Esophagus squamous epithelium (tissue), 5 donors: Measurements from ENCODE around the gene CTAGE8. TPM values are rescaled to one million over a fixed set of nuclear protein-coding genes. Genes with fewer than 3 reads are reported as not detected.
"Not testable (repeated sequence)": the region's sequence is repeated elsewhere in the genome, so short reads cannot be mapped to it uniquely, and the experiment has no call there.

Experiments used
- DNase-seq: peaks from one replicate; lab custom pipeline; 2025; lab: John Stamatoyannopoulos, UW
- H3K27ac ChIP-seq, 4 donors: fragments of 200-600 bp; sonication (generic); one replicate each; pipeline ENCODE4 v1.5.1; 2016 to 2019; ENCODE audit warnings: mild to moderate bottlenecking in 1 of 4
- H3K27me3 ChIP-seq, 4 donors: fragments of 200-600 bp; sonication (generic); 1 replicate in 3 of 4; 2 replicates in 1 of 4; pipeline versions ENCODE4 v1.5.1 to v1.6.0; 2017 to 2021; ENCODE audit warnings: antibody characterized with exemption in 1 of 4
- H3K36me3 ChIP-seq, 3 donors: fragments of 200-600 bp; sonication (generic); one replicate each; pipeline ENCODE4 v1.5.1; 2016 to 2019
- H3K4me1 ChIP-seq, 3 donors: fragments of 200-600 bp; sonication (generic); one replicate each; pipeline ENCODE4 v1.5.1; 2017 to 2019
- H3K4me3 ChIP-seq, 4 donors: fragments of 200-600 bp; sonication (generic); 1 replicate in 3 of 4; 2 replicates in 1 of 4; pipeline ENCODE4 v1.5.1; 2016 to 2019; ENCODE audit warnings: mild to moderate bottlenecking in 2 of 4, moderate library complexity in 1 of 4
- H3K9me3 ChIP-seq, 3 donors: fragments of 200-600 bp; sonication (generic); one replicate each; pipeline ENCODE4 v1.5.1; 2016 to 2019
- POLR2A ChIP-seq, 4 donors: fragments of 450-650 bp; IDR thresholded peaks; one replicate each; pipeline ENCODE4 v1.6.1; 2017; ENCODE audit warnings: antibody characterized with exemption in 4 of 4, mild to moderate bottlenecking in 4 of 4, moderate library complexity in 3 of 4
- WGBS, 2 donors: methylation state at CpG; one replicate each; pipeline ENCODE4 v1.1.5; 2018; 5-methylcytosine and 5-hydroxymethylcytosine counted together
- intact Hi-C: fragments of 100-400 bp; cut with DNase I; formaldehyde crosslinking; loops from one replicate; pipeline ENCODE4 v1.15.0; 2022
- total RNA-seq, 4 donors: library from RNA; depleted of rRNA; stranded (reverse); fragments of >200 nt; gene quantifications; one replicate each; pipeline ENCODE4 v1.1.0, GENCODE V29; 2016
- TF ChIP-seq, protein P1 (sequence below), 6 experiments: fragments of 450-650 bp in 4 of 6; fragments of 200-600 bp in 2 of 6; sonication (generic) in 2 of 6; IDR thresholded peaks; one replicate each; pipeline ENCODE4 v1.5.1; 2016 to 2019; ENCODE audit warnings: antibody characterized with exemption in 6 of 6, mild to moderate bottlenecking in 4 of 6, moderate library complexity in 4 of 6
- donor health status: DM: yes; HTN: yes; CAD: no.

The CTAGE8 gene
- total RNA-seq, 4 donors from 2014 or later, result 0.23 to 4.5 (median 3.4) TPM

- intact Hi-C loops, result no loop called here
- Histone ChIP-seq H3K36me3 (no peaks in the 10 kb centered on the region), H3K4me3 (no peak overlapping the region), H3K4me1 (no peaks in the 10 kb centered on the region), H3K9me3 (no peaks in the 10 kb centered on the region), H3K27ac (no peak overlapping the region), H3K27me3 (no peaks in the 10 kb centered on the region)
- 89 to 93% methylated on average over 3 to 4 of the region's 5 CpGs for WGBS, 2 donors
- DNase-seq, result no peak
- TF ChIP-seq, protein P1, sequence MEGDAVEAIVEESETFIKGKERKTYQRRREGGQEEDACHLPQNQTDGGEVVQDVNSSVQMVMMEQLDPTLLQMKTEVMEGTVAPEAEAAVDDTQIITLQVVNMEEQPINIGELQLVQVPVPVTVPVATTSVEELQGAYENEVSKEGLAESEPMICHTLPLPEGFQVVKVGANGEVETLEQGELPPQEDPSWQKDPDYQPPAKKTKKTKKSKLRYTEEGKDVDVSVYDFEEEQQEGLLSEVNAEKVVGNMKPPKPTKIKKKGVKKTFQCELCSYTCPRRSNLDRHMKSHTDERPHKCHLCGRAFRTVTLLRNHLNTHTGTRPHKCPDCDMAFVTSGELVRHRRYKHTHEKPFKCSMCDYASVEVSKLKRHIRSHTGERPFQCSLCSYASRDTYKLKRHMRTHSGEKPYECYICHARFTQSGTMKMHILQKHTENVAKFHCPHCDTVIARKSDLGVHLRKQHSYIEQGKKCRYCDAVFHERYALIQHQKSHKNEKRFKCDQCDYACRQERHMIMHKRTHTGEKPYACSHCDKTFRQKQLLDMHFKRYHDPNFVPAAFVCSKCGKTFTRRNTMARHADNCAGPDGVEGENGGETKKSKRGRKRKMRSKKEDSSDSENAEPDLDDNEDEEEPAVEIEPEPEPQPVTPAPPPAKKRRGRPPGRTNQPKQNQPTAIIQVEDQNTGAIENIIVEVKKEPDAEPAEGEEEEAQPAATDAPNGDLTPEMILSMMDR (IDR thresholded peaks at IDR 0.05), result no peak
- no peak for TF ChIP-seq POLR2A (IDR thresholded peaks at IDR 0.05)
Measured at GRCh38 chr7:144255471-144255897, 13.6 kb downstream of the CTAGE8 start.

DNA sequence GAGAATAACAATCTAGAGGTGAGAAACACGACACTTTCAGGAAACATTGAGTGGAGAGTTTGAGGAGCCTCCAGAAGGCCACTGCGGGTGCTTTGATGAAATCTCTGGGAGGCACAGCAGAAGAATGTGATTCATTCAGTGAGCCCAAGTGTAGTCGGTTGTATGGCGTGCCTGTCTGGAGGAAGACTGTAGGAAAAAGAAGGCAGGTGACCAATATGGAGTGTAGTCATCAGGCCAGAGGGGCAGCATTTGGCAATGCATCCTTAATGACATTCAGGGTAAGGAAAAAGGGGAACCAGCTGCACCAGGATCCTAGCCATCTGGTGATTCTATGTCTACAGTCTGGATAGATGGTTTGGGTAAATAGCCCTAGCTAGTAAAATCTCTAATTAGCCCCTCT is 16.8 kb downstream of the CTAGE8 start:
- H3K9me3 ChIP-seq, H3K4me1 ChIP-seq, DNase-seq, H3K4me3 ChIP-seq, intact Hi-C loops, H3K27me3 ChIP-seq, H3K27ac ChIP-seq, H3K36me3 ChIP-seq: not testable (repeated sequence)
- no CpG with 5 or more reads among the region's 4 CpGs for WGBS, 2 donors

- H3K27me3 ChIP-seq, H3K9me3 ChIP-seq, H3K36me3 ChIP-seq, DNase-seq, H3K4me1 ChIP-seq, H3K4me3 ChIP-seq, H3K27ac ChIP-seq, intact Hi-C loops: not testable (repeated sequence)
- no CpG with 5 or more reads among the region's 1 CpG for WGBS, 2 donors
Measured at GRCh38 chr7:144247674-144248330, 21.3 kb downstream of the CTAGE8 start.

GRCh38 chr7:144246967-144247366 is 22.1 kb downstream of the CTAGE8 start:
- H3K4me3 ChIP-seq, H3K4me1 ChIP-seq, H3K9me3 ChIP-seq, H3K27me3 ChIP-seq, H3K36me3 ChIP-seq, DNase-seq, H3K27ac ChIP-seq, intact Hi-C loops: not testable (repeated sequence)
- WGBS, 2 donors, result no CpG with 5 or more reads among the region's 5 CpGs

DNA sequence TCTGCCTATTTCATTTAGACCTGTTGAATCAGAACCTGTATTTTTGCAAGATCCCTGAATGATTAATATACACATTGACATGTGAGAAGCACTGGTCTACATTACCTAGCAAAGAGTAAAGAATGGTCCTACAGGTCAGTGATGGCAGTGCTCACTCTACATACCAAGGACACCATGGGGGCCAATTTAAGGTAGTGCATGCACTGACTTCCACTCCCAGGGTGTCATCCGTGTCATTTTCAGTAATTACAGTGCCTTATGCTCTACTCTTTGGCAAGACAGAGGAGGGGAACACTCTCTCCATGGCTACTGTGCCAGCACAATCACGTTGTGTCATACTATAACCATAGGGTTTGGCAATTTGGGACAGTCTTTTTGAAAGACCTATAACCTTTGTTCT is 23.7 kb downstream of the CTAGE8 start:
- no CpG with 5 or more reads among the region's 2 CpGs for WGBS, 2 donors
- H3K27ac ChIP-seq, H3K9me3 ChIP-seq, H3K36me3 ChIP-seq, DNase-seq, intact Hi-C loops, H3K4me3 ChIP-seq, H3K27me3 ChIP-seq, H3K4me1 ChIP-seq: not testable (repeated sequence)

DNA sequence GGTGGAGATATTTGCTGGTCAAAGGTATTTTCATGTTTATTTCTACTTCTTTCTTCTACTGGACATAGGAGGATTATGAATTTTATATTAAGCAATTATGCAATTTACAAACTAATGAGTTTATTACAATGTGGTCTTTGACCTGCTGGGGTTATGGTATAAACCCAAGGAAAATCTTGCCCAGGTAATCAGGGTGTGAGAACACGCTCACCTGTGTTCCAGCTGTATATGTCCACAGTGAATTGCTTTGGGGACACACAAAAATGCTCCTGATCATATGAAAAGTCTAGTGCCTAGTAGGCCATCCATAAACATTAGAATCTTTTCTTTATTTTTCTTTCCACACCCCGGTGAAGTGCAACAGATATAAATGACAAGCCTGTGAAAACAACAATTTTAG is 29.7 kb downstream of the CTAGE8 start, which contains the start of gene OR2A42:
OR2A42 (minus strand) TSS at position 241 of the 400 bp plus-strand sequence. CDS start 6,762 bp downstream, outside the sequence.
- H3K27ac ChIP-seq, H3K4me3 ChIP-seq, H3K4me1 ChIP-seq, intact Hi-C loops, H3K36me3 ChIP-seq, H3K27me3 ChIP-seq, H3K9me3 ChIP-seq, DNase-seq: not testable (repeated sequence)
- 100% methylated on average over 1 of the region's 2 CpGs for WGBS, 2 donors

GRCh38 chr7:144238530-144239082 is 30.5 kb downstream of the CTAGE8 start:
- not testable (repeated sequence) for DNase-seq
- 93 to 100% methylated on average over 1 to 2 of the region's 2 CpGs for WGBS, 2 donors

GRCh38 chr7:144233039-144233438 is 36.0 kb downstream of the CTAGE8 start:
- 90 to 93% methylated on average over 1 of the region's 1 CpG for WGBS, 2 donors
- H3K9me3 ChIP-seq, H3K27me3 ChIP-seq, intact Hi-C loops, H3K4me3 ChIP-seq, H3K36me3 ChIP-seq, H3K4me1 ChIP-seq, H3K27ac ChIP-seq, DNase-seq: not testable (repeated sequence)

More at GRCh38 chr7:144238530-144239082, 30.5 kb downstream of the CTAGE8 start:
- H3K4me3 ChIP-seq, H3K27me3 ChIP-seq, intact Hi-C loops, H3K27ac ChIP-seq, H3K36me3 ChIP-seq, H3K9me3 ChIP-seq, H3K4me1 ChIP-seq: not testable (repeated sequence)

DNA sequence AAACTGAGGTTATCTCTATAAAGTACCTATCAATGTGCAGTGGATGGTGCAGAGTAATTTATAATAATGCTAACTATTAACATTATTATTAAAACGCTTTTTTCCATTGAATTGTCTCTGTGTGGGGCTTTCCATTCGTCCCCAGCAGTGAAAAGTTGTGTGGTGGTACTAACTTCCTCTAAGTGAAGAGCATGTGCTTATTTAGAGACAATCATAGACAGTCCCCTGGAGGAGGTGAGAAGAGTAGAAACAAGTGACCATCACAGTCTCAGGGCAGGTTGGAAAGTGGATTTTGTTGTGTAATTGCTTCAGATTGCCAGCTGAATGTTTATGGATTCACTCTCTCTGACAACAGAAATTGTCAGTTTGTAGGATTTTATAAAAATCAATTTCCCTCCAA is 38.1 kb downstream of the CTAGE8 start:
- H3K36me3 ChIP-seq, H3K4me1 ChIP-seq, DNase-seq, H3K27me3 ChIP-seq, H3K9me3 ChIP-seq, H3K4me3 ChIP-seq, H3K27ac ChIP-seq, intact Hi-C loops: not testable (repeated sequence)
- no CpG with 5 or more reads among the region's 2 CpGs for WGBS, 2 donors

DNA sequence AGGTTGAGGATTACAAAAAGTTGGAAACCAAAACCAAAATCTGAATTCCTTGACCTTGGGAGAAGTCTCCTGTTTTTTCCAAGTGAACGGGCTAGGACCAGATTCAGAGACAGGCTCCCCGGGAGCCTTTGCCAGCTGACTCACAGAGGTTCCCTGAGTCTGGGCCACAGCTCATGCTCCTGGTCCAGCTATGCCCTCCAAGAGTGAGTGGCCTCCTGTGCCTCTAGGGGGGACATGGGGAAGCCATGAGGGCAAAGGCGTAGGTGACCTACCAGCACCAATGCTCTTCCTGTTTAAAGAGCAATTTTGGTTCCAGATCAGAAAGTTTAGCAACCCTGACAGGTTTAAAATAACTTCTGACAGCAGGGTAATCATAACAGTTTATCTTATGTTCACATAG is 40.3 kb downstream of the CTAGE8 start:
- H3K36me3 ChIP-seq, H3K27me3 ChIP-seq, H3K27ac ChIP-seq, DNase-seq, H3K4me3 ChIP-seq, intact Hi-C loops, H3K9me3 ChIP-seq, H3K4me1 ChIP-seq: not testable (repeated sequence)
- WGBS, 2 donors, result 80% methylated on average over 1 of the region's 3 CpGs; no CpG with 5 or more reads in 1 of the 2 donors

DNA sequence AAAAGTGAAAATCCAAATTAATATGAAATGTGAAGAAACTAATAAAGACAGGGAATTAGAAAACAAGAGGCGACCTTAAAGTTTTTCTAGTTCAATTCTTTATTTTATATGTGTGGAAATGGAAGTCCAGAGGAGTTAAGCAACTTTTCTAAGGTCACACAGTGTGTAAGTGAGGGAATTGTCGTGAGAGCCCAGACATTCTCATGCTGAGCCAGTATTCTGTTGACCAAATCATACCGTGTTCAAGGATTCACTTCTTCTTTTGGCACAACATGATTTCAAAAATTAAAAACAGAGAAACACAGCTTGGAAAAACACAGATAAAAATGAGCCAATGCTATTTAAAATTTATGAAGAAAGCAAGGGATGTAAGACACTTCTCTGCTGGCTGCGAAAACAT is 42.2 kb downstream of the CTAGE8 start:
- H3K36me3 ChIP-seq, H3K27ac ChIP-seq, H3K4me1 ChIP-seq, H3K9me3 ChIP-seq, H3K27me3 ChIP-seq, intact Hi-C loops, H3K4me3 ChIP-seq, DNase-seq: not testable (repeated sequence)
- 79 to 90% methylated on average over 3 of the region's 4 CpGs for WGBS, 2 donors

GRCh38 chr7:144223675-144224074 is 45.4 kb downstream of the CTAGE8 start:
- H3K9me3 ChIP-seq, H3K36me3 ChIP-seq, H3K27me3 ChIP-seq, H3K4me3 ChIP-seq, H3K27ac ChIP-seq, H3K4me1 ChIP-seq, intact Hi-C loops, DNase-seq: not testable (repeated sequence)
